Astrocyte of the cerebellum (primary cell): ENCODE results near the gene SLC25A19.

Experiments used
- DNase-seq: peaks from one replicate; pipeline ENCODE4 v3.0.0-alpha.2; 2011; ENCODE audit warnings: low read depth
- H3K4me3 ChIP-seq: 2 replicates; pipeline ENCODE4 v1.5.1; 2011; ENCODE audit warnings: mild to moderate bottlenecking, low read depth, low read length, moderate library complexity
- in situ Hi-C: cut with HindIII; loops from 2 replicates; pipeline ENCODE4 v1.10.0; 2017; ENCODE audit warnings: low sequenced_read_pairs
- TF ChIP-seq, protein P1 (sequence below): IDR thresholded peaks from 2 replicates; pipeline ENCODE4 v1.5.1; 2012; ENCODE audit warnings: low read length, low read depth, moderate library complexity, mild to moderate bottlenecking; ENCODE audit errors: missing control alignments

SLC25A19 gene

DNA sequence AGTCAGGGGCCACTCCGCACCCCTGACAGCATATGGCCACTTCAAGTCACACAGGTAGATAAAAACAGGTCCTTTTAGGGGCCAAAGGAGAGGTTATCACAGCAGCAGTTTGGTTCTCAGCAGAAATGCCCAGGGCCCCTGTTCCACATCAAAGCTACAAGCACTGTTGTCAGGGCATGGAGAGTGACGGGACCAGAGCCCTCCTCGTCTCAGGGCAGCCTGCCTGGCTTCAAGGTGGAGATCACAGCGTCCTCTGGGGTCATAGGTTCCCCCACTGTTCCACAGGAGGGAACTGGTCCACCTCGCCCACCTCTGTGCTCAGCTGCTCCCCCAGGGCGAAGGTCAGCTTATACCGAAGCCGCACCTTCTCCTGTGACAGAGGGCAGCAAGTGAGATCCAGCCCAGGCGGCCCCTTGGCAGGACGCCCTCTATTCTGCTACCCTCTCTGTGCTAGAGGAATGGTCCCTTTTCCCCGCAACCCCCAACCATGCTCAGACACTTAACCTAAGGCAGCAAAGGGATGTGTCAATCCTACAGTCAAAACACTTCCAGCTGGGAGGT lies 51.1 kb downstream of the SLC25A19 start:
- TF ChIP-seq, protein P1, sequence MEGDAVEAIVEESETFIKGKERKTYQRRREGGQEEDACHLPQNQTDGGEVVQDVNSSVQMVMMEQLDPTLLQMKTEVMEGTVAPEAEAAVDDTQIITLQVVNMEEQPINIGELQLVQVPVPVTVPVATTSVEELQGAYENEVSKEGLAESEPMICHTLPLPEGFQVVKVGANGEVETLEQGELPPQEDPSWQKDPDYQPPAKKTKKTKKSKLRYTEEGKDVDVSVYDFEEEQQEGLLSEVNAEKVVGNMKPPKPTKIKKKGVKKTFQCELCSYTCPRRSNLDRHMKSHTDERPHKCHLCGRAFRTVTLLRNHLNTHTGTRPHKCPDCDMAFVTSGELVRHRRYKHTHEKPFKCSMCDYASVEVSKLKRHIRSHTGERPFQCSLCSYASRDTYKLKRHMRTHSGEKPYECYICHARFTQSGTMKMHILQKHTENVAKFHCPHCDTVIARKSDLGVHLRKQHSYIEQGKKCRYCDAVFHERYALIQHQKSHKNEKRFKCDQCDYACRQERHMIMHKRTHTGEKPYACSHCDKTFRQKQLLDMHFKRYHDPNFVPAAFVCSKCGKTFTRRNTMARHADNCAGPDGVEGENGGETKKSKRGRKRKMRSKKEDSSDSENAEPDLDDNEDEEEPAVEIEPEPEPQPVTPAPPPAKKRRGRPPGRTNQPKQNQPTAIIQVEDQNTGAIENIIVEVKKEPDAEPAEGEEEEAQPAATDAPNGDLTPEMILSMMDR, result no peak
- H3K4me3 ChIP-seq, result no peak overlapping the region
- no peak for DNase-seq
- in situ Hi-C loops, result no loop called here

DNA sequence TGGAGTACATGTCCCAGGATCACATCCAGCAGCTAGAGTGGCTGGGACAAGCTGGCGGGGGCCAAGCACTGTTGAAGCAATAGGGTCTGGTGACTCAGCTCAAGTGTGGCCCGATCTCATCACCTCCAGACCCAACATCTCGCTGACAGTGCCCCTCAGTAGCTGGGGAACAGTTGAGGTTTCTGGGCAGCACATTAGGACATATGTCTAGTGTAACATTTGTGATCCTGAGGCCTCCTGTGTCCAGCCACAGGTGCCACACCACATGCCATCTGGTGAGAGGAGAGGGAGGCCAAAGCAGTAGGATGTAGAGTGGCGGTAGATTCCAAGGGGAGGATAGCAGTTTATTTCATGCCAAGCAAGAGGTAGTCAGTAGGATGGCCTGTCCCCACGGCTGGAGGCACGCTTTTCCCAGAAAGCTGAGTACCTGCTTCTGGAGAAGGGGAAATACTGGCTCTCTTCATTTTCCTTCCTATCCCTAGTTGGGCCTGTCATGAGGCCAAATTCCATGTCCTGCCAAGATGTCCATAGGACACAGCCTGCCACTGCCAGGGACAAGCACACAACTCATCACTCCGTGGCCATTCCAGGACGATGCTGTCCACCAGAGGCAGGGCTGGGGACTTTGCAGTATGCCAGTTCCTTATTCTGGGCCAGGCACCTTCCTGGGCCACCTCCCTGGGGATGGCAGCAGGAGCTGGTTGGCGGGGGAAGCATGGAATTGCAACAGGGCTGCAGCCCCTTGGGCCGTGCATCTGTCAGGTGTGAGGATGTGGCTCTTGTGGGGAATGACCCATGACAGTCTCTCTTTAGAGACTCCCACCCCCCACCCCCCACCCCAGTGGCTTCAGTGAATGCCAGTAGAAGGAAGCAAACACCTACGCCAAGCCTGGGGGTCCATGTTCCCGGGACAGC lies 51.9 kb downstream of the SLC25A19 start:
- TF ChIP-seq, protein P1, result no peak
- in situ Hi-C loops, result no loop called here
- no peak overlapping the region for H3K4me3 ChIP-seq
- DNase-seq, result no peak

DNA sequence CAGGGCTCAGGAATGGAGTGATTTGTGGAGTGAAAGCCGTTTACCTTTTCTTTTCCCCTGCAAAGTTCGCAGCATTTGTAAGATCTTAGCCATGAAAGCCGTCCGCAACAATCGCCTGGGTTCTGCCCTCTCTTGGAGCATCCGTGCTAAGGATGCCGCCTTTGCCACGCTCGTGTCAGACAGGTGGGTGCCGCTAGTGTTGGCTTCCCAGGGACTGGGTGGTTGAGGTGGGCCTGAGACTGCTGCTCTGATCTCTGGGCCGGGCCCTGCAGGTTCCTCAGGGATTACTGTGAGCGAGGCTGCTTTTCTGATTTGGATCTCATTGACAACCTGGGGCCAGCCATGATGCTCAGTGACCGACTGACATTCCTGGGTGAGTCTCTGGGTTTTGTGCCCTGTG lies 56.4 kb downstream of the SLC25A19 start:
- TF ChIP-seq, protein P1, result no peak
- no peak overlapping the region for H3K4me3 ChIP-seq
- DNase-seq, result no peak
- in situ Hi-C loops, result no loop called here

DNA sequence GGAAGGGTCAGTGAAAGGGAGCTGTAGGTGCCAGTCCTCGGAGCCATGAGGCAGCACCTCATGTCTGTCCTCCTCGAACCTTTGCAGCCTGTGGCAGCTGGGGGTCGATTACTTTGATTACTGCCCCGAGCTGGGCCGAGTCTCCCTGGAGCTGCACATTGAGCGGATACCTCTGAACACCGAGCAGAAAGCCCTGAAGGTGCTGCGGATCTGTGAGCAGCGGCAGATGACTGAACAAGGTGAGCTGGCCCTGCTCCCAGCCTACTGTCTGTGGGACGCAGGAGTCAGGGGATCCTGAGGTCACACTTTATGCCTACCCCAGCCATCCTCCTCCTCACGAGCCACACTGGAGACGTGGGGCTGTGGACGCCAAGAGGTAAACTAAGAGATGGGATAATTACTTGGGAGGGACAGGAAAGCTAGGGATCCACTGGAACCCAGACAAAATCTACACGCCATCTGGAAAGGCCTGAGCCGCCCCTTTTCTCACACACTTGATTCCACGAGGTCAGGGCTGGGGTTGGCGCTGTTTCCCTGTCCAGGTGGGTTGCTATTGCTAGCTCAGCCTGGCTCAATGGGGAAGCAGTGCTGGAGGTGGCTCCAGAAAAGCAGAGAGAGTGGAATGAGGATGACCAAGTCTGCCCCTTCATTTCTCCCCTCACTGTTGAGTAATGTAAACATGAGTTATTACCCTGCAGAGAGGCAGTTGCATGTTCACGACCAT lies 57.3 kb downstream of the SLC25A19 start:
- no peak for DNase-seq
- no peak overlapping the region for H3K4me3 ChIP-seq
- in situ Hi-C loops, result no loop called here
- TF ChIP-seq, protein P1, result no peak

DNA sequence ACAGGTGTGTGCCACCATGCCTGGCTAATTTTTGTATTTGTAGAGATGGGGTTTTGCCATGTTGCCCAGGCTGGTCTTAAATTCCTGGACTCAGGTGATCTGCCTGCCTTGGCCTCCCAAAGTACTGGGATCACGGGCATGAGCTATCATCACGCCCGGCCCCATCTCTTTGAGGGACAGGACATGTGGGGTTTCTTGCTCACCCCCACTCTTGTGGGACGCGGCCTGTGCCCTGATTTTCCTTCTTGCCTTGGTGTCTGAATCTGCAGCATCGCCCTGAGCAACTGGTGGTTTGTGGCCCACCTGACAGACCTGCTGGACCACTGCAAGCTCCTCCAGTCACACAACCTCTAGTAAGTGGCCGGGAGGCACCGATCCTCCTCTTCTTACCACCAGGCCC lies 58.2 kb downstream of the SLC25A19 start:
- no peak overlapping the region for H3K4me3 ChIP-seq
- TF ChIP-seq, protein P1, result no peak
- no peak for DNase-seq
- in situ Hi-C loops, result no loop called here

DNA sequence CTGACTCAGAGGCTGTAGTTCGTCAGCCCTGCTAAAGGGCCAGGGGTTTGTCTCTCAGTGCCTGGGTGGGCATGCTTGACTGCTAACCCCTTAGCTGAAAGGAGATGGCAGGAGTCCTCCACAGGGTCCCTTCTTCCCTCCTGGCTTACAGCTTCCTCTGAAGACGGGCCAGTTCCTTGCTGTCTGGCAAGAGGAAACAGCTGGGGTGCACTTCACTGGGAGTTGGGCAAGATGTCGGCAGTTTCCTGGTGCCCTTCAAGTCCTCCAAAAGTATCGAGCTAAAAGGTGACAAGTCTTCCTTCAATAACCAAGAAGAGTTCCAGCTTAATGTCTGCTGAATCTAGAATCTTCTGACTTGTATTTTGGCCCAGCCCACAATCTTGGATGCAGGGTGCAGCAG lies 60.4 kb downstream of the SLC25A19 start:
- in situ Hi-C loops, result no loop called here
- TF ChIP-seq, protein P1, result no peak
- no peak for DNase-seq
- H3K4me3 ChIP-seq, result no peak overlapping the region
